ENCODE data around the gene KATNA1. TPM values are rescaled to one million over a fixed set of nuclear protein-coding genes. Genes with fewer than 3 reads are reported as not detected.
"Not testable (repeated sequence)": the region's sequence is repeated elsewhere in the genome, so short reads cannot be mapped to it uniquely, and the experiment has no call there.

KATNA1 gene
- total and polyA plus RNA-seq, 9 of the 15 experiments (the other 6 are each of a cell fraction or from before 2014, with no cell fraction given), result 22.5 to 76.9 (median 45.0) TPM

GRCh38 chr6:149672265-149672664 lies 23.8 kb upstream of the KATNA1 start:
- BruUV-seq (replicated peaks); ATAC-seq; POLR2A ChIA-PET; H3K4me3 ChIP-seq; H3K79me2 ChIP-seq (ENCODE audit: control insufficient read depth, insufficient read depth, low read length); H3K9me1 ChIP-seq (ENCODE audit: control insufficient read depth, insufficient read depth, low read length); H3K9ac ChIP-seq (ENCODE audit: insufficient read depth in 1 of 2, low read depth in 2 of 2, low read length in 2 of 2); in situ Hi-C loops (cut with MboI); H2AFZ ChIP-seq (ENCODE audit: low read depth, low read length); CTCF ChIA-PET (ENCODE audit: low intra/inter-chr PET ratio); DNase-seq (ENCODE audit: extremely low read depth in 1 of 4, low spot score in 3 of 4); FAIRE-seq; H3K27ac ChIP-seq (ENCODE audit: extremely low read depth, low read depth, low read length); H3K4me2 ChIP-seq (ENCODE audit: insufficient read depth, low read length); H3K27me3 ChIP-seq (ENCODE audit: control insufficient read depth in 2 of 2, insufficient read depth in 2 of 2, low read length in 2 of 2); H3K9me3 ChIP-seq (replicated peaks; ENCODE audit: control insufficient read depth, insufficient read depth, low read depth, low read length); H3K4me1 ChIP-seq (replicated peaks in 1 of 2; ENCODE audit: control insufficient read depth in 2 of 2, insufficient read depth in 2 of 2, low read length in 2 of 2); intact Hi-C loops (cut with micrococcal nuclease); H4K20me1 ChIP-seq (replicated peaks; ENCODE audit: control insufficient read depth, insufficient read depth, low read length): not testable (repeated sequence)
- H3K36me3 ChIP-seq (ENCODE audit: control insufficient read depth, insufficient read depth, low read length), result peaks cover 93% of the 10 kb centered on the region

- CTCF ChIA-PET (ENCODE audit: low intra/inter-chr PET ratio), result no interaction called here
- no peak for TF ChIP-seq ZNF280B (CRISPR knock-in tag; IDR thresholded peaks at IDR 0.05)
- no peak for TF ChIP-seq ZNF311 (CRISPR knock-in tag; IDR thresholded peaks at IDR 0.05)
- TF ChIP-seq CHD1 (IDR thresholded peaks at IDR 0.05; ENCODE audit: low read length), result no peak
- 0 out of 2 replicates have a peak, but pooled peaks have one; percentile 6 for TF ChIP-seq POLR2G (IDR thresholded peaks at IDR 0.05; ENCODE audit: low read depth, low read length)
- TF ChIP-seq AFF4 (CRISPR knock-in tag; IDR thresholded peaks at IDR 0.05), result no peak
- no peak for TF ChIP-seq ZBTB8A (IDR thresholded peaks at IDR 0.05; ENCODE audit: partially characterized antibody)
- no peaks in the 10 kb centered on the region for H3K9me1 ChIP-seq (ENCODE audit: control insufficient read depth, insufficient read depth, low read length)
- H3K27me3 ChIP-seq (ENCODE audit: control insufficient read depth in 2 of 2, insufficient read depth in 2 of 2, low read length in 2 of 2), result no peaks in the 10 kb centered on the region
- 89% methylated on average over 4 of the region's 4 CpGs for WGBS (ENCODE audit: insufficient coverage, low coverage, missing lambda C conversion rate)
- H3K36me3 ChIP-seq (ENCODE audit: control insufficient read depth, insufficient read depth, low read length), result peaks cover 66% of the 10 kb centered on the region
- no peaks in the 10 kb centered on the region for H4K20me1 ChIP-seq (replicated peaks; ENCODE audit: control insufficient read depth, insufficient read depth, low read length)
- no peak overlapping the region for H3K9ac ChIP-seq (ENCODE audit: insufficient read depth in 1 of 2, low read depth in 2 of 2, low read length in 2 of 2)
- DNase-seq (ENCODE audit: extremely low read depth in 1 of 4, low spot score in 3 of 4) (no peak), FAIRE-seq (no peak), ATAC-seq (no peak)
- POLR2A ChIA-PET, result interaction anchor here (0.9 to 3.8 kb wide), 8 partner anchors 8 to 116 kb away, joined by 3 to 24 read pairs (median 4); partner anchors contain the start of genes GINM1 and KATNA1
- in situ Hi-C loops (cut with MboI) (no loop called here), intact Hi-C loops (cut with micrococcal nuclease) (no loop called here)
- no peak overlapping the region for H3K4me2 ChIP-seq (ENCODE audit: insufficient read depth, low read length)
- H2AFZ ChIP-seq (ENCODE audit: low read depth, low read length), result no peak overlapping the region
- H3K4me3 ChIP-seq, result no peak overlapping the region
- H3K27ac ChIP-seq (ENCODE audit: extremely low read depth, low read depth, low read length), result no peak overlapping the region
- H3K79me2 ChIP-seq (ENCODE audit: control insufficient read depth, insufficient read depth, low read length), result no peaks in the 10 kb centered on the region
- BruUV-seq (replicated peaks), result no TSS peak
- no peaks in the 10 kb centered on the region for H3K4me1 ChIP-seq (replicated peaks in 1 of 2; ENCODE audit: control insufficient read depth in 2 of 2, insufficient read depth in 2 of 2, low read length in 2 of 2)
- no peaks in the 10 kb centered on the region for H3K9me3 ChIP-seq (replicated peaks; ENCODE audit: control insufficient read depth, insufficient read depth, low read depth, low read length)
Measured at GRCh38 chr6:149660028-149660427, 11.5 kb upstream of the KATNA1 start.
